ENCODE measurements around the gene SMCR8.

DNA sequence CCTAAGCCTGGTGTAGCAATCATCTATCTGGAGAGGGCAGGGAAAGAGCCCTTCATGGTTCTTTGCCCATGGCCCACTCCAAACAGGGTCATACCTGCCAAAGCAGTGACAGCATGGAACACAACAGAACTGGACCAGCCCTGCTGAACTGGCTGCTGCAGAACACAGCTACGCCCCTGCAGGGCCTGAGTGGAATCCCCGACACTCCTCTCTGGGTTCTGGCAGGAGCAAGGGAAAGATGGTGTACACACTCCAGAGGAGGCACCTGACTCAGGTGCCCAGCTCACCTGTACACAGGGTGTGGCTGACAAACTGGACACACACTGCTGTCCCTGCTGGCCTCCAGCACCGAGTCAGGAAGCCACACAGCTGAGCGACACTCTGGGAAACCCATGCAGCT is 34.8 kb upstream of the SMCR8 start:
- TF ChIP-seq, protein P1, sequence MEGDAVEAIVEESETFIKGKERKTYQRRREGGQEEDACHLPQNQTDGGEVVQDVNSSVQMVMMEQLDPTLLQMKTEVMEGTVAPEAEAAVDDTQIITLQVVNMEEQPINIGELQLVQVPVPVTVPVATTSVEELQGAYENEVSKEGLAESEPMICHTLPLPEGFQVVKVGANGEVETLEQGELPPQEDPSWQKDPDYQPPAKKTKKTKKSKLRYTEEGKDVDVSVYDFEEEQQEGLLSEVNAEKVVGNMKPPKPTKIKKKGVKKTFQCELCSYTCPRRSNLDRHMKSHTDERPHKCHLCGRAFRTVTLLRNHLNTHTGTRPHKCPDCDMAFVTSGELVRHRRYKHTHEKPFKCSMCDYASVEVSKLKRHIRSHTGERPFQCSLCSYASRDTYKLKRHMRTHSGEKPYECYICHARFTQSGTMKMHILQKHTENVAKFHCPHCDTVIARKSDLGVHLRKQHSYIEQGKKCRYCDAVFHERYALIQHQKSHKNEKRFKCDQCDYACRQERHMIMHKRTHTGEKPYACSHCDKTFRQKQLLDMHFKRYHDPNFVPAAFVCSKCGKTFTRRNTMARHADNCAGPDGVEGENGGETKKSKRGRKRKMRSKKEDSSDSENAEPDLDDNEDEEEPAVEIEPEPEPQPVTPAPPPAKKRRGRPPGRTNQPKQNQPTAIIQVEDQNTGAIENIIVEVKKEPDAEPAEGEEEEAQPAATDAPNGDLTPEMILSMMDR (conservative IDR thresholded peaks at IDR 0.05 in 1 of 2, IDR thresholded peaks at IDR 0.05 in 1 of 2; ENCODE audit: low read depth in 1 of 2, low read length in 2 of 2): no peak
- TF ChIP-seq EZH2 (IDR thresholded peaks at IDR 0.05; ENCODE audit: low read length, missing control alignments): no peak
